ENCODE data around the gene KCNE3. TPM values are rescaled to one million over a fixed set of nuclear protein-coding genes. Genes with fewer than 3 reads are reported as not detected.

Gene KCNE3
- total RNA-seq, 1 donor, result 1.8 TPM

DNA sequence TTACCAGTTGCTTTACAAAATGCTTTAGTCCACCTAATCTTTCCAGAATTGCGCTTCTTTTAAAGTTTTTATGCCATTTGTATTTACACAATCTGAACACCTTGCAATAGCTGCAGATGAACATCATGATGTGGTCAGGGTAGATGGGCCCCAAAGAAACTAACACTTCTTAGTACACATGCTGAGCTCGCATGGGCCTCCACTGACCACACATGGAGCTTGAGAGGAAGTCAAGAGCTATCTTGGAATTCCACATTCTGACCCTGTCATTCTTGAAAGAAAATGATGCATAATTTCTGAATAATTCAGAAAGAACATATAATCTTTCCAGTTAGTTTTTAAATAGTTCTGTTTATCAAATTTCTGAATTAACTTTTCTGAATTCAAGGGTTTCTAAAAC lies 18.5 kb upstream of the KCNE3 start:
- H3K4me2 ChIP-seq (ENCODE audit: insufficient read depth, low read length), result no peak overlapping the region
- H4K20me1 ChIP-seq (ENCODE audit: insufficient read depth, low read length), result no peaks in the 10 kb centered on the region
- H2AFZ ChIP-seq (ENCODE audit: low read length), result no peak overlapping the region
- no peaks in the 10 kb centered on the region for H3K36me3 ChIP-seq (ENCODE audit: insufficient read depth, low read length)
- H3K9me3 ChIP-seq (ENCODE audit: low read depth, low read length), result no peaks in the 10 kb centered on the region
- no peaks in the 10 kb centered on the region for H3K79me2 ChIP-seq (ENCODE audit: insufficient read depth, low read length)
- TF ChIP-seq, protein P1, sequence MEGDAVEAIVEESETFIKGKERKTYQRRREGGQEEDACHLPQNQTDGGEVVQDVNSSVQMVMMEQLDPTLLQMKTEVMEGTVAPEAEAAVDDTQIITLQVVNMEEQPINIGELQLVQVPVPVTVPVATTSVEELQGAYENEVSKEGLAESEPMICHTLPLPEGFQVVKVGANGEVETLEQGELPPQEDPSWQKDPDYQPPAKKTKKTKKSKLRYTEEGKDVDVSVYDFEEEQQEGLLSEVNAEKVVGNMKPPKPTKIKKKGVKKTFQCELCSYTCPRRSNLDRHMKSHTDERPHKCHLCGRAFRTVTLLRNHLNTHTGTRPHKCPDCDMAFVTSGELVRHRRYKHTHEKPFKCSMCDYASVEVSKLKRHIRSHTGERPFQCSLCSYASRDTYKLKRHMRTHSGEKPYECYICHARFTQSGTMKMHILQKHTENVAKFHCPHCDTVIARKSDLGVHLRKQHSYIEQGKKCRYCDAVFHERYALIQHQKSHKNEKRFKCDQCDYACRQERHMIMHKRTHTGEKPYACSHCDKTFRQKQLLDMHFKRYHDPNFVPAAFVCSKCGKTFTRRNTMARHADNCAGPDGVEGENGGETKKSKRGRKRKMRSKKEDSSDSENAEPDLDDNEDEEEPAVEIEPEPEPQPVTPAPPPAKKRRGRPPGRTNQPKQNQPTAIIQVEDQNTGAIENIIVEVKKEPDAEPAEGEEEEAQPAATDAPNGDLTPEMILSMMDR (IDR thresholded peaks at IDR 0.05; ENCODE audit: extremely low read depth, low read depth, low read length), result no peak
- no peak for DNase-seq (ENCODE audit: insufficient read length, low spot score, missing footprints)
- no peaks in the 10 kb centered on the region for H3K4me1 ChIP-seq (ENCODE audit: insufficient read depth, low read length)
- no peak overlapping the region for H3K4me3 ChIP-seq (ENCODE audit: insufficient read depth, low read length)
- H3K27me3 ChIP-seq (ENCODE audit: insufficient read depth, low read length), result no peaks in the 10 kb centered on the region
- H3K27ac ChIP-seq (ENCODE audit: low read depth, low read length), result no peak overlapping the region

DNA sequence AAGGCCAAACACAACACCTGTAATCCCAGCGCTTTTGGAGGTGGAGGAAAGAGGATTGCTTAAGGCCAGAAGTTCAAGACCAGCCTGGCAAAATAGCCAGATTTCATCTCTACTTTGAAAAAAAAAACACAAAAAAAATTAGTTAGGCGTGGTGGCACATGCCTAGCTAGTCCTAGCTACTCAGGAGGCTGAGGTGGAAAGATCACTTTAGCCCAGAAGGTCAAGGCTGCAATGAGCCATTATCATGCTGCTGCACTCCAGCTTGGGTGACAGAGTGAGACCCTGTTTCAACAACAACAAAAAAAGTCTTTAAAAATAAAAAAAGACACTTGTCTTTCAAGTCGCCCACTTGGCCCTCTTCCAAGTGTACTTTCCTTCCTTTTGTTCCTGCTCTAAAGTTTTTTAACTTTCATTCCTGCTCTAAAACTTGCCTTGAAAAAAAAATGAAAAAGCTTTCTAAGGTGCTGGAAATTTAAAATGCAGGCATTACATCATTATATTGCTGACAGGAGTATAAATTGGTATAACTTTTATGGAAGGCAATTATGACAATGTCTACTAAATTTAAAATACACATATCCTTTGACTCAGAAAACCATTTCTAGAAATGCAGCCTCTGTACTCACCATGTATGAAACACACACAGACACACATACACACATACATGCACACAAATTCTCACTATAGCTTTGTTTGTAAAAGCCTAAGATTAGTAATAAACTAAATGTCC lies 13.5 kb upstream of the KCNE3 start:
- H3K27me3 ChIP-seq (ENCODE audit: insufficient read depth, low read length), result peaks cover 10% of the 10 kb centered on the region
- DNase-seq (ENCODE audit: insufficient read length, low spot score, missing footprints), result no peak
- no peaks in the 10 kb centered on the region for H3K4me1 ChIP-seq (ENCODE audit: insufficient read depth, low read length)
- no peaks in the 10 kb centered on the region for H3K9me3 ChIP-seq (ENCODE audit: low read depth, low read length)
- TF ChIP-seq, protein P1 (IDR thresholded peaks at IDR 0.05; ENCODE audit: extremely low read depth, low read depth, low read length), result no peak
- no peaks in the 10 kb centered on the region for H3K36me3 ChIP-seq (ENCODE audit: insufficient read depth, low read length)
- H3K27ac ChIP-seq (ENCODE audit: low read depth, low read length), result no peak overlapping the region
- H3K79me2 ChIP-seq (ENCODE audit: insufficient read depth, low read length), result no peaks in the 10 kb centered on the region
- H2AFZ ChIP-seq (ENCODE audit: low read length), result no peak overlapping the region
- no peak overlapping the region for H3K4me2 ChIP-seq (ENCODE audit: insufficient read depth, low read length)
- H4K20me1 ChIP-seq (ENCODE audit: insufficient read depth, low read length), result no peaks in the 10 kb centered on the region
- no peak overlapping the region for H3K4me3 ChIP-seq (ENCODE audit: insufficient read depth, low read length)

DNA sequence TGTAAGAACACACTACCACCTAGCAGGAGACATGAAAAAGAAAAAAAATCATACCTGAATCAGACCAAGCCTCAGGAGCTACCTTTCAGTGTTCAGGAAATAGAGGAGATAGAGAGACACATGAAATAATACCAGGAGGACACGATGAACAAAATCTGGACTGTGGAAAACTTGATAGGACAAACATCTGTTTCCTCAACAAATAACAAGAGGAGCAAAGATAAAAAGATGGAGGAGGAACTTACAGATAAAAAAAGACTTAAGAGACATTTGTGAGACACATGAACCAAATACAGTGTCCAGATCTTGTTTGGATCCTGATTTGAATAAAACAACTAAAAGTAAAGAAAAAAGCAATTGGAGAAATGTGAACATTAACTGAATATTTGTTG lies 12.4 kb upstream of the KCNE3 start:
- Histone ChIP-seq H3K79me2 (ENCODE audit: insufficient read depth, low read length) (no peaks in the 10 kb centered on the region), H3K36me3 (ENCODE audit: insufficient read depth, low read length) (no peaks in the 10 kb centered on the region), H3K27me3 (ENCODE audit: insufficient read depth, low read length) (peaks cover 10% of the 10 kb centered on the region), H3K27ac (ENCODE audit: low read depth, low read length) (no peak overlapping the region), H3K9me3 (ENCODE audit: low read depth, low read length) (no peaks in the 10 kb centered on the region), H4K20me1 (ENCODE audit: insufficient read depth, low read length) (no peaks in the 10 kb centered on the region), H3K4me1 (ENCODE audit: insufficient read depth, low read length) (no peaks in the 10 kb centered on the region), H3K4me3 (ENCODE audit: insufficient read depth, low read length) (no peak overlapping the region), H3K4me2 (ENCODE audit: insufficient read depth, low read length) (no peak overlapping the region), H2AFZ (ENCODE audit: low read length) (no peak overlapping the region)
- TF ChIP-seq, protein P1 (IDR thresholded peaks at IDR 0.05; ENCODE audit: extremely low read depth, low read depth, low read length), result no peak
- no peak for DNase-seq (ENCODE audit: insufficient read length, low spot score, missing footprints)

DNA sequence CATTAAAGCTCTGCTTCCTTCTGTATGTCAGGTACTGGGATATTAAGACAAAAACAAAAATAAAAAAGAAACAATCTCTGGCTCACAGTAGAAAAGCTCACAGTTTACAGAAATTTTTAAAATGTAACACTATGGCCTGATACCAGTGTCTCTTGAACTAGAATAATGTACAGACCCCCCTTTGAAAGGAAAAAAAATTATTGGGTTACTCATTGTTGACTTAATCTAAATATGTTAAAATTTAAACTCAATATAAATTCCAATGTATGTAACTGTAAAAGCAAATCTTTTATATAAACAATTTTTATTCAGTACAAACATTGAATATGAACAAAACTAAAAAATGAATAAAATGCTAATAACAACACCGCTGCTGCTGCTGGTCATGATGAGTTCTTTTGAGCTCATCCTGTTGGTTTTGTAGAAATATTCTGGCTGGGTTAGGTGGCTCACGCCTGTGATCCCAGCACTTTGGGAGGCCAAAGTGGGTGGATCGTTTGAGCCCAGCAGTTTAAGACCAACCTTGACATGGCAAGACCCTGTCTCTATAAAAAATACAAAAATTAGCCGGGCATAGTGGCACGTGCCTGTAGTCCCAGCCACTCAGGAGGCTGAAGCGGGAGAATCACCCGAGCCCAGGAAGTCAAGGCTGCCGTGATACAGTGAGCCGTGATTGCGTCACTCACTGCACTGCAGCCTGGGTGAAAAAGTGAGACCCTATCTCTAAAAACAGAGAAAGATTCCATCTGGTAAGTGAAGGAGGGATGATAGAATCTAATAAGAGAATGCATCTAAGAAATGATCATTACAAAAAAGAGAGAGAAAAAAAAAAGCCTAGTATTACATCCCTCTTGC lies 11.8 kb upstream of the KCNE3 start:
- H3K36me3 ChIP-seq (ENCODE audit: insufficient read depth, low read length), result no peaks in the 10 kb centered on the region
- H3K4me2 ChIP-seq (ENCODE audit: insufficient read depth, low read length), result no peak overlapping the region
- no peak overlapping the region for H3K4me3 ChIP-seq (ENCODE audit: insufficient read depth, low read length)
- no peaks in the 10 kb centered on the region for H3K4me1 ChIP-seq (ENCODE audit: insufficient read depth, low read length)
- no peak overlapping the region for H2AFZ ChIP-seq (ENCODE audit: low read length)
- H3K27me3 ChIP-seq (ENCODE audit: insufficient read depth, low read length), result peaks cover 10% of the 10 kb centered on the region
- H3K79me2 ChIP-seq (ENCODE audit: insufficient read depth, low read length), result no peaks in the 10 kb centered on the region
- no peak overlapping the region for H3K27ac ChIP-seq (ENCODE audit: low read depth, low read length)
- H4K20me1 ChIP-seq (ENCODE audit: insufficient read depth, low read length), result no peaks in the 10 kb centered on the region
- DNase-seq (ENCODE audit: insufficient read length, low spot score, missing footprints), result no peak
- TF ChIP-seq, protein P1 (IDR thresholded peaks at IDR 0.05; ENCODE audit: extremely low read depth, low read depth, low read length), result no peak
- H3K9me3 ChIP-seq (ENCODE audit: low read depth, low read length), result no peaks in the 10 kb centered on the region
